GM18867 (cell line): ENCODE measurements around the gene MICAL3.
"Not testable (repeated sequence)": the region's sequence is repeated elsewhere in the genome, so short reads cannot be mapped to it uniquely, and the experiment has no call there.

Experiments
- ATAC-seq: cut with Tn5 transposase; IDR thresholded peaks from one replicate; pipeline ENCODE4 v1.9.1; 2021; ENCODE audit warnings: mild to moderate bottlenecking, moderate library complexity; ENCODE audit not compliant: unreplicated experiment

MICAL3 gene, protein sequence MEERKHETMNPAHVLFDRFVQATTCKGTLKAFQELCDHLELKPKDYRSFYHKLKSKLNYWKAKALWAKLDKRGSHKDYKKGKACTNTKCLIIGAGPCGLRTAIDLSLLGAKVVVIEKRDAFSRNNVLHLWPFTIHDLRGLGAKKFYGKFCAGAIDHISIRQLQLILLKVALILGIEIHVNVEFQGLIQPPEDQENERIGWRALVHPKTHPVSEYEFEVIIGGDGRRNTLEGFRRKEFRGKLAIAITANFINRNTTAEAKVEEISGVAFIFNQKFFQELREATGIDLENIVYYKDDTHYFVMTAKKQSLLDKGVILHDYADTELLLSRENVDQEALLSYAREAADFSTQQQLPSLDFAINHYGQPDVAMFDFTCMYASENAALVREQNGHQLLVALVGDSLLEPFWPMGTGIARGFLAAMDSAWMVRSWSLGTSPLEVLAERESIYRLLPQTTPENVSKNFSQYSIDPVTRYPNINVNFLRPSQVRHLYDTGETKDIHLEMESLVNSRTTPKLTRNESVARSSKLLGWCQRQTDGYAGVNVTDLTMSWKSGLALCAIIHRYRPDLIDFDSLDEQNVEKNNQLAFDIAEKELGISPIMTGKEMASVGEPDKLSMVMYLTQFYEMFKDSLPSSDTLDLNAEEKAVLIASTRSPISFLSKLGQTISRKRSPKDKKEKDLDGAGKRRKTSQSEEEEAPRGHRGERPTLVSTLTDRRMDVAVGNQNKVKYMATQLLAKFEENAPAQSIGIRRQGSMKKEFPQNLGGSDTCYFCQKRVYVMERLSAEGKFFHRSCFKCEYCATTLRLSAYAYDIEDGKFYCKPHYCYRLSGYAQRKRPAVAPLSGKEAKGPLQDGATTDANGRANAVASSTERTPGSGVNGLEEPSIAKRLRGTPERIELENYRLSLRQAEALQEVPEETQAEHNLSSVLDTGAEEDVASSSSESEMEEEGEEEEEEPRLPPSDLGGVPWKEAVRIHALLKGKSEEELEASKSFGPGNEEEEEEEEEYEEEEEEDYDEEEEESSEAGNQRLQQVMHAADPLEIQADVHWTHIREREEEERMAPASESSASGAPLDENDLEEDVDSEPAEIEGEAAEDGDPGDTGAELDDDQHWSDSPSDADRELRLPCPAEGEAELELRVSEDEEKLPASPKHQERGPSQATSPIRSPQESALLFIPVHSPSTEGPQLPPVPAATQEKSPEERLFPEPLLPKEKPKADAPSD (N-terminal part only)

DNA sequence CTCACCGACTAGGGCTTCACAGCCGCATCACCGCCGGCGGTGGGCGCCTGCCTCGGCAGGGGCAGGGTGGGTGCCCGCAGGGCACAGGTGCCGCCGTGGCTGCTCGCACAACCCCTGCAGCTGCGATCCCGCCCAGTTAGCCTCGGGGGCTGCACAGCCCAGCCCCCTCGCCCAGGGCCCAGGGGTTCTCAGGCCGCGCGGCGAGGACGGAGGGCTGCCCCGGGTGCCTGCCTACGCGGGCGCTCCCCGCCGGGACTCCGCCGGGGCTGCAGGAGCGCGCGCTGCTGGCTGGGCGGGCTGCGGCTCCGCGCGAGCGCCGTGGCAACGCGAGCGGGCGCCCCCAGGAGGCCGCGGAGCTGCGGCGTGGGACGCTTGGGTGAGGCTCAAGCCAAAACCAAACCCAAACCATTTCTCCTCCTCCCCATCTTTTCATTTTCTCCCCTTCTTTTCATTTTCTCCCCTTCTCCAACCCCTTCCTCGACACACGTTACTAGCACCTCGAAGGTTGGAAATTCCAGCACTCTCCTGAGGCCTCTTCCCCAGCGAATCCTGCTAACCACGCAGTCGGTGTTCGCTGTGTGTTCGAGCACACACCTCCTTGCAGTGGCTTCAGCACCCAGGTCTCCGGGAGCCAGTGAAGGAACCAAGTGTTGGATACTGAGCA lies at the start of gene MICAL3:
Gene MICAL3 (minus strand): TSS at position 286 of the 664 bp plus-strand sequence. CDS start 117,749 bp downstream, outside the sequence.
- no peak for ATAC-seq

DNA sequence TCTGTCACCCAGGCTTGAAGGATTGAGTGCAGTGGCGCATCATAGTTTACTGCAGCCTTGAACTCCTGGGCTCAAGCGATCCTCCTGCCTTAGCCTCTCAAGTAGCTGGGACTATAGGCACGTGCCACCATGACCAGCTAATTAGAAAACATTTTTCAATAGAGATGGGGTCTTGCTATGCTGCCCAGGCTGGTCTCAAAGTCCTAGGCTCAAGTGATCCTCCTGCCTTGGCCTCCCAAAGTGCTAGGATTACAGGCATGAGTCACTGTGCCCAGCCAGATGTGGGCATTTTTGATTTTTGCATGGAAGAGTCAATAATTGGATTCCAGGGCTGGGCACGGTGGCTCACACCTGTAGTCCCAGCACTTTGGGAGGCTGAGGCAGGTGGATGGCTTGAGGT lies 49.6 kb upstream of the MICAL3 start:
- not testable (repeated sequence) for ATAC-seq

DNA sequence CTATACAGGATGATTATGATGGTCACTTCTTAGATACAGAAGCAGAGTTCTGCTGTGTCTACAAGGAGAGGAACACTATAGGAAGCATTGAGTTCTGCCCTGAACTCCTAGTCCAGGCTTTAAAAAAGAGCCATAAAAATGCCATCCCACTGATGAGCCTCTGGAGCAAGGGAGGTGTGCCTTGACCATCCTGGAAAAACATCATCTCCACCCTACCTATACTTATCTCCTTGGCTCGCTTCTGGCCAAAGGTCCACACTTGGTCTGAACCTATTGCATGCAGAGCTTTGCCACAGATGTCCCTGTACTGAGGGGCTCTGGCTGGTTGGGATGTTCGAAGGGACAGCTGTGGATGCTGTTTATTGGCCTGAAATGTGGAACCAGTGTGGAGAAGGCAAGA lies 49.1 kb upstream of the MICAL3 start:
- ATAC-seq: no peak

DNA sequence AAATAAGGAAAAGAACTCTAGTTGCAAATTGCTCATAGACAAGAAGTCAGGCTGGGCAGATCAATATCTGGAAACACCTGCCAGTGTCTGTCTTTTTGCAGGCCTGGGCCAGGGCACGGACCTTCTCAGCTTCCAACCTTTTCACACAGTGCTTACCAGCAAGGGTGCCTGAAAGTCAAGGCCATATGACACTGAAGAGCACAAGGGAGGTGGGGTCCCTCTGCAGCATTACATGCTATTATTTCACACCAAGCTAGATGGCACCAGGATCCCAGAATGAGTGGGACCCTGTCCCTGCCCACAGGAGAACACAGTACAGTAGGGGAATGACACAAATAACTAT lies 47.6 kb upstream of the MICAL3 start:
- no peak for ATAC-seq

DNA sequence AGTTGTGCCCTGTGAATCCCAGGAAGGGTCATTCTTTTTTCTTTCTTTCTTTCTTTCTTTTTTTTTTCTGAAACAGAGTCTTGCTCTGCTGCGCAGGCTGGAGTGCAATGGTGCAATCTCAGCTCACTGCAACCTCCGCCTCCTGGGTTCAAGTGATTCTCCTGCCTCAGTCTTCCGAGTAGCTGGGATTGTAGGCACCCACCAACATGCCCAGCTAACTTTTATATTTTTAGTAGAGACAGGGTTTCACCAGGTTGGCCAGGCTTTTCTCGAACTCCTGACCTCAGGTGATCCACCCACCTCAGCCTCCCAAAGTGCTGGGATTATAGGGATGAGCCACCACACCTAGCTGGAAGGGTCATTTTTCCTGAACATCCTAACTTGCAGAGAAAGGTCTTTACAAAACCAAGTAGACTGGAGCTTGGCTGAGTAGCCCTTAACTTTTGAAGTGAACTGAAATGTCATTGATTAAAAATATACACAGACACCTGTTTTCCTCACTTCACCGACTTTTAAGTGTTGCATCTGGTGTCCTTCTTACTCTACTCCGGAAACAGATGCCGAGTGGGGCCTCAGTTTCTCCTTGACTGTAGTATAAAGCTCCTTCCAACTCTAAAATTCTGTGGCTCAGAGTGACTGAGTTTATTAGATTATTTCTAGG lies 47.1 kb upstream of the MICAL3 start:
- not testable (repeated sequence) for ATAC-seq

DNA sequence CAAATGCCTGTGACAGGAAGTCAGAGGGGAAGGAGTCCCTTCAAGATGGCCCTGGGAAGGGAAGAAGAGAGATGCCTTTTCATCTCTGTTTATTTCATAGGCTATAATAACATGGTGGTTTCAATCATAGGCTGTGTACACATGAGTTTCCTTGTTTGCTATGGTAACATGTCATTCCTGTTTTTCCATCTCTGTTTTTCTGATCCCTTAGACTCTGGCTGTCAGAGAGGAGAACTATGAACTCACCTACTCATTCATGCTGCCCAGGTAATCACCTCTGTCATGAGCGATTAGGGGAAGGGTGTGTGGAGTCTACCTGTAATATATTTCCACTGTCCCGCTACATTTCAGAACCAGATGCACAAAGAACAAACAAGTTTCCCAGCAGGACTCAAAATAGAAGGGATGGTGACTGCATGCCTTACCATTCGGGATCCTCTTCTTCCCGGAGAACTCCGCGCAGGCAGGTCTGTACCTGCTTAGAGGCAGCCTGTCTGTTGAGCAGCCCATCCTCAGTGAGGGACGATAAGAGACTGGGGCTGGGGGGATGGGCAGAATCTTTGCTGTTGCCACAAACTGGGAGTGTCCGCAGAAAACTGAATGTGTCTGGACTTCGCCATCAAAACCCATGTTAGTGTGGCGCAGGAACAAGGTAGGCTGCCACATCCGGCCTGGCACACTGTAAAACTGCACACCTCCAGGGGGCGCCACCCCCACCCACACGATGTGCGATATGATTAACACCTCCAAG lies 46.4 kb upstream of the MICAL3 start:
- ATAC-seq: no peak

DNA sequence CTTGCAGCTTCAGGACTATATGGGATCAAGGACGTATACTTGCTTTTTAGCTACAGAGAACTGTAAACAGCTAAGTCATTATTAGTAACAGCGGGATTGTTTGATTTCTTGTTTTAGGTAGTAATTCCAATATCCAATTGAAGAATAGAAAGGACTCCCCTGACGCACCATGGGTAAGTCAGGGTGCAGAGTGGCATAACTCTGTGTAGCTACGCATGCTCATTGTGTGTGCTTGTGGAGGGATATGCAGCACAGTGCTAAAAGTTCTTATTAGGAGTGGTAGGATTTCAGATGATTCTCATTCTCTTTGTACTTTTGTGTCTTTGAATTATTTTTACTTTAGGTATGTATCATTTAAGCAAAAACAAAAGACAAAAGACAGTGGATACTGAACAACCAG lies 45.7 kb upstream of the MICAL3 start:
- no peak for ATAC-seq

DNA sequence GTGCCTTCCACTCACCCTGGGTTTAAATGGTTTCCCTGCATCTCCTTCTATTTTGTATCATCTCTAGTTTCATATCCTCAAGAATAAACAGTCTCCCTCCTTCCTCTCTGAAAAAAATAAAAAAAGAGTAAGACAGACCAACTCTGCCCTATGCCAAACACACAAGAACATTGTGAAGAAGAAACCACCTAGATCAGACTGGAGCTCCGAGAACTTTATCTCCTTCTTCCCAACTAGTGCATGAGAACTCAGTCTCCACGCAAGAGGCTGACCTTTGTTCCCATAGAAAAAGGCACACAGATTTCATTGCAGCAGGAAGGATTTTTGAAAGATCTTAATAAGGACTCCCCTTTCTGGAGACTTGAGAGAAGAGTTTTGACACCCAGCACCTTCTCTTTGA lies 44.7 kb upstream of the MICAL3 start:
- ATAC-seq: no peak

DNA sequence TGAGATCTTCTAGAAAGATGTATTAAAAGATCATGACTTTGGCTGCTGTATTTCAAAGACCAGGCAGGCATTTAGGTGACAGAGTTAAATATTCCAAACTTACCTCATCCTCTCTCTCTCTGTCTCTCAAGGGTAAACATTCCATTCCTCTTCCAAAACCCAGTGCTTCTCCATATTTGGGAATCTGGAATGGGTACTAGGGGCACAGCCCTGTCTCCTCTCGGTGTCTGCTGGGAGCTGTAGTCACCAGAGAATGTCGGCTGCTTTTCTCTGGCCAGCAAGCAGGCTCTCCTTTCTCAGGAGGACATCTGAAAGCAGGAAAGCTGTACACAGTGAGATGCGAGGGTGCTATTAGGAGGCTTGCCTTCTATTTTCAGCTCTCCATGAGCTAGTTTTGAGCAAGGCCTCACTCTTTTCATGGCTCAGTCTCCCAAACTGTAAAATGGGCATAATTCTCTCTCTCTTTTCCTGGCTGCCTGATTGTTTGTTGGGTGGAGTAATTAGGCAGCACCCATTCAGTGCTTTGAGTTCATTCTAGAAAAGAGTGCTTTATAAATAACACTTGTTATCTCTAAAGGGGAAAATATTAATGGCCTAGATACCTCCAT lies 44.1 kb upstream of the MICAL3 start:
- ATAC-seq: no peak

DNA sequence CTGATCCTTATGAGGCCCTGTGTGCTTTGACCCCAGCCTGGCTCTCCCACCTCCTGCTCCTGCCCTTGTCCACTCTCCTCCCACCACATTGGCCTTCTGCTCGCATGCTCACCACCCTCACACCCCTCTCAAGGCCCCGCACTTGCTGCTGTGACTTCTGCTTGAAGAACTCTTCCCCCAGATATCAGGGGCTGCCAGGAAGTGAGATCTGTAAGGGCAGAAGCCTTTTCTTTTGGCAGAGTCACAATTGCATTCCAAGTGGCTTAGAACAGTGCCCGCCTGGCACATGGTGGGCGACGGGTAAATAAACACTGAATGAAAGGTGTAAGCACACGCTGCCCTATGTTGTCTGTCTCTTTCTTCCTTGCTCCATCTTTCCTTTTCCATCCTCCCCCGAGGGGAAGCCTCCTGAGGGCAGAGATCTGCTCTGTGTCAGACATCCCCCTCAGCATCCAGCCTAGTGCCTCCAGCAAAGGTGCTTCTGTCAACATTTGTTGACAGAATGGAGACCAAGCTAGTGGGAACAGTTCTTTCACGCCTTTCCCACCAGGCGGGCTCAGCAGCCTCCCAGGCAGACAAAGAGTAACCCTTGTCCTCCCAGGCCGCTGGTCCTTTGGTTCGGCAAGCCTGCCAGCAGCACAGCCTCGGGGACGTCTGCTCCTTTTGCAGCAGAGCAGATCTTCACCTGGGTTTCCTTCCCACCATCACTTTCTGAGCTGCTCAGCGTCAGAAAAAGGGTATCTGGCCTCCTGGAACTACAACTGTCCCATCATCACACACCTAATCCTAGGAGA lies 43.4 kb upstream of the MICAL3 start:
- ATAC-seq: no peak

DNA sequence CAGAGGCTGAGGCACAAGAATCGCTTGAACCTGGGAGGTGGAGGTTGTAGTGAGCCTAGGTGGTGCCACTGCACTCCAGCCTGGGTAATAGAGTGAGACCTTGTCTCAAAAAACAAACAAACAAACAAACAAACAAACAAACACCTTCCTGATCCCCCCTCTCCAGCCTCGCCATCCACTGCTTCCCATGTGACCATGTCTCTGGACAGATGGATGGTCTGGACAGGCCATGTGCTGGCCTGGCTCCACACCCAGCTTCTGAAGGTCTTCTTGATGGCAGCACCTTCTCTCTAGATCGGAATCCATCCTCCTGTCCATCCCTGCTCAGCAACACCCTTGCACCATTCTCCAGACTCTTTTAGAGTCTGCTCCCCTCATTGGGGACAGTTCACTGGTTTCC lies 42.8 kb upstream of the MICAL3 start:
- no peak for ATAC-seq

DNA sequence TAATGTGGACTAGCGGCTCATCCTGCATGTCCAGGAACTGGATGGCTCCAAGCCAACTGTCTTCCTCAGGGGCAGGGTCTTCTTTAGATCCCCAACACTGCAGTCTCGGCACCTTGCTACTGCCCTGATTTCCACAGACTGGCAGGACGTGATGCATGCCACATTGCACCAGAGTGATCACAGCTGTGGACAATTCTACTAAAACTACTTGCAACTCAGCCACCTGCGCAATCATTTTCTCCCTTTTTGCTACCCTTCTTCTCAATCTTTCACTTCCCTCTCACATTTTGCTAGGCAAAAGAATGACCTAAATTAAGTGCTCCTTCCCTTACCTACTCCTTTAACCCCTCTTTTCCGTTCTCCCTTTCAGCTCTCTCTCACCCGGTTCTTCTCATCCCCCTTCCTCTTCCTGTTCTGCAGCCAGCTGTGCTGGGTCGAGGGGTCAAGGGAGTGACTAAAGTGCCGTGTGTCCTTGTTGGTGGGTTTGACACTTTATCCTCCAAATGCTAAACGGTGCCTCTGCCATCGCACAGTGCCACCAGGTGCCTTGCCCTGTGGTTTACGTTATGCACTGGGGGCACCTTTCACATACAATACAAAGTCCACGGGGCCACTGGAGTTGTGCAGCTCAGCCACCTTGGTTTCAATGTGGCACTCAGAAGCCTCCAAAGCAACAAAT lies 42.0 kb upstream of the MICAL3 start:
- ATAC-seq: no peak

DNA sequence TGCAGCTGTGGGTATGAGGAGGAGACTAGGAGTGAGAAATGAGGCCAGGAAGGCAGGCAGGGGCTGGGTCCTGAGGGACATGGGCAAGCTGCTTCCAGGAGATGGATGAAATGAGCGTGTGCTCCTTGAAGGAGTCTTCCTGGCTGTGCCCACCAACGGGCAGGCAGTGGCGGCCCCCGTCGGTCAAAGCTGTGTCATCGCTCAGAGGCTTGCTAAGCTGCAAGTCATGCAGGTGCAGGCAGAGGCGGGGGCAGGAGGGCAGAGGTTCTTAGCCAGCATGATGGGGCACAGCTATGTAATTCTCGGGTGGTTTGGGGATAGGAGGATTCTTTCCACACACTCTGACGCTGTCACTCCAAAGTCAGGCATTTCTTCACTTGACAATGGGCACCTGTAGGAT lies 40.9 kb upstream of the MICAL3 start:
- no peak for ATAC-seq

DNA sequence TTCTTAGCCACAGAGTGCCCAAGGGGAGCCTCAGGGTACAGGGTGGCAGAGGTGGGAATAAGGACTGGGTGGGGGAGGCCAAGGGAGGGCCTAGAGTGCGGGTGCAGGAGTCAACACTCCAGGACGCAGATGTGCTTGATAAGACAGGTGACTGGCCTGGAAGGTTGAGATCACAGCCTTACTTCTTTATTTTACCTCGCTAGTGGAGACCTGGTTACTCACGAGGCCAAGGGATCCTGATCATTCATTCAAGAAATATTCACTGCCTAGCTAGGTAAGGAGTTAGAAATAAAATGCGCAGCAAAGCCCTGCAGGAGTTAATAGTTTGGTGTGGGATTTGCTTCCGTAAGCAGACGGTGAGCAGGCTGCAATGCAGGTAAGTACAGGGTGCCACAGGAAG lies 40.3 kb upstream of the MICAL3 start:
- no peak for ATAC-seq

DNA sequence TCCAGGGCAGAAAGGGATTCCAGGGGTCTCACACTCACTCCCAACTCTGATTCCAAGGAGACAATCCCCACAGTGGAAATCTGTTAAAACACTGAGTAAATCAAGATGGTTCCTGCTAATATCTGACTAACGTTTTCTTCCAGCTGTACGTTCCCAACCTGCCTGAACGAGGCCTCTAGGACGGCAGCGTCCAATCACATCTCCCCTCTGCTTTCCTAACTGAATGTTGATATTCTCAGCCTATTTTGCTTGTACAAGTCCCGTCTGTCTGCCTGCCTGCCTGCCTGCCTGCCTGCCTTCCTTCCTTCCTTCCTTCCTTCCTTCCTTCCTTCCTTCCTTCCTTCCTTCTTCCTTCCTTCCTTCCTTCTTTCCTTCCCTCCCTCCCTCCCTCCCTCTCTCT lies 39.4 kb upstream of the MICAL3 start:
- not testable (repeated sequence) for ATAC-seq

DNA sequence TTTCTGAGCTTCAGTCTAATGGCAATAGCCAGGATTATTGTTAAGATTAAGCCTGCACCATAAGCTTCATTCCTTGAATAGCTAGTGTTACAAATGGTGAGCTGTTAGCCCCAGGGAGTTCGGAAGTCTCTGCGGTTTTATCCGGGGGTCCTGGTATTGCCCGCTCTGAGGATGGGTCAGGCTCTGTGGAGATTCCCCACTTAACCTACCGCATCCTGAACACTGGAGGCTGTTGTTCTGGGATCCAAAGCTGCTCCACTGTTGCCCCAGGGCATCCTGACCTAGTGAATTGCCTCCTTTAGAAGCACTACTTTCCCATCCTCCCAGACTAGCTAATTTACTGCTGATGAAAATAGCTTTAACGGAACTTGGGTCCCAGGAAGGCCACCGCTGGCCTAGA lies 38.9 kb upstream of the MICAL3 start:
- no peak for ATAC-seq

DNA sequence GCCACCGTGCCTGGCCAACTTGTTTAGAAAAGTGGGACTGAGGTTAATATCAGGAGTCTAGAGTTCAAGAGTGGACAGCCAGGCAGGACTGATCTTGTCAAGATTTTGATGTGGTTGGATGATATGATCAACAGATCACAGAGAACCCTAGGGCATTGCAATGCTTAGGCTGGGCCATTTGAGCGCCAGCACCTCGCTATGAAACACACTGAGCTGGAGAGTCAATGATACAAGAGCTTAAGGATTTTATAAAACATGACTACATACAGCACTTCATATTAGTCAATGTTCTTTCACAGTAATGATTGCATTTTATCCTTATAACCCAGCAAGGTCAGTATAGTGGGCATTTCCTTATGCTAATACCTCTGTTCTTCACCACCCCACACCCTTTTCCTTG lies 38.1 kb upstream of the MICAL3 start:
- ATAC-seq: no peak
